Thyroid gland (tissue), 4 donors: ENCODE measurements around the gene HECW1. TPM values are rescaled to one million over a fixed set of nuclear protein-coding genes. Genes with fewer than 3 reads are reported as not detected.

ENCODE experiments used
- DNase-seq, 2 donors: peaks; one replicate each; pipeline ENCODE4 v3.0.0-alpha.2; 2019
- H3K27ac ChIP-seq, 3 donors: fragments of 200-600 bp; sonication (generic); 1 replicate in 2 of 3; 2 replicates in 1 of 3; pipeline ENCODE4 v1.5.1; 2016 to 2019; ENCODE audit warnings: mild to moderate bottlenecking in 1 of 3, moderate library complexity in 1 of 3
- H3K27me3 ChIP-seq: fragments of 200-600 bp; sonication (generic); one replicate; pipeline ENCODE4 v1.5.1; 2019
- H3K36me3 ChIP-seq, 2 donors: fragments of 200-600 bp; sonication (generic); one replicate each; pipeline ENCODE4 v1.5.1; 2016 to 2019
- H3K4me1 ChIP-seq, 2 donors: fragments of 200-600 bp; sonication (generic); one replicate each; pipeline ENCODE4 v1.5.1; 2017 to 2019
- H3K4me3 ChIP-seq, 3 donors: fragments of 200-600 bp; sonication (generic); replicated peaks in 1 of 3; 1 replicate in 2 of 3; 2 replicates in 1 of 3; pipeline ENCODE4 v1.5.1; 2016; ENCODE audit warnings: mild to moderate bottlenecking in 1 of 3
- H3K9me3 ChIP-seq: fragments of 200-600 bp; sonication (generic); one replicate; pipeline ENCODE4 v1.5.1; 2017
- POLR2A ChIP-seq, 2 donors: fragments of 450-650 bp; IDR thresholded peaks; one replicate each; pipeline ENCODE4 v1.6.1; 2017; ENCODE audit warnings: antibody characterized with exemption in 2 of 2, mild to moderate bottlenecking in 2 of 2, moderate library complexity in 1 of 2
- WGBS, 2 donors: methylation state at CpG; one replicate each; pipeline ENCODE4 v1.1.5; 2017; 5-methylcytosine and 5-hydroxymethylcytosine counted together
- intact Hi-C: fragments of 100-400 bp; cut with DNase I; formaldehyde crosslinking; loops from one replicate; pipeline ENCODE4 v1.15.1; 2023
- total RNA-seq, 4 donors: library from RNA; depleted of rRNA; stranded (reverse); fragments of >200 nt; gene quantifications; one replicate each; pipeline ENCODE4 v1.2.3, GENCODE V29; 2016
- TF ChIP-seq, protein P1 (sequence below), 6 experiments: fragments of 200-600 bp in 3 of 6; fragments of 450-650 bp in 3 of 6; sonication (generic) in 3 of 6; IDR thresholded peaks; one replicate each; pipeline ENCODE4 v1.5.1; 2016 to 2019; ENCODE audit warnings: antibody characterized with exemption in 6 of 6, mild to moderate bottlenecking in 2 of 6, inconsistent platforms in 1 of 6, moderate library complexity in 1 of 6

HECW1 gene
- total RNA-seq, 4 donors from 2014 or later = 0.67 to 4.7 (median 2.3) TPM

DNA sequence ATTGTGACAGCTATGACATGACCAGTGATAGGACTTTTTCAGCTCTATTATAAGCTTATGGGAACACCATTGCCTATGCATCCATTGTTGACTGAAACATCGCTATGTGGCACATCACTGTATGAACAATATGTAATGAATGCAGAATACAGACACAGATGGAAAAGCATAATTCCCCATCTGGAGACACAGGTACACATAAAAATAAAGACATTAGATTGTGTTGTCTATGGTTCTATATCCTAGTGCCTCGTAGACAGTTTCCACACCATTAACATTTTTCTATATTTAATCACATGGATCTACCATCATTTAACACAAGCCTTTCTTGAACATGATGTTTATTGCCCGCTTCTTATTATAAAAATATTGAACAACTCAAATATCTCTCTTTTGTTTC, 374.2 kb downstream of the HECW1 start:
- no peaks in the 10 kb centered on the region for H3K36me3 ChIP-seq
- no peak for DNase-seq
- H3K4me1 ChIP-seq = peaks cover 5 to 13% of the 10 kb centered on the region in 2 donors
- TF ChIP-seq, protein P1, sequence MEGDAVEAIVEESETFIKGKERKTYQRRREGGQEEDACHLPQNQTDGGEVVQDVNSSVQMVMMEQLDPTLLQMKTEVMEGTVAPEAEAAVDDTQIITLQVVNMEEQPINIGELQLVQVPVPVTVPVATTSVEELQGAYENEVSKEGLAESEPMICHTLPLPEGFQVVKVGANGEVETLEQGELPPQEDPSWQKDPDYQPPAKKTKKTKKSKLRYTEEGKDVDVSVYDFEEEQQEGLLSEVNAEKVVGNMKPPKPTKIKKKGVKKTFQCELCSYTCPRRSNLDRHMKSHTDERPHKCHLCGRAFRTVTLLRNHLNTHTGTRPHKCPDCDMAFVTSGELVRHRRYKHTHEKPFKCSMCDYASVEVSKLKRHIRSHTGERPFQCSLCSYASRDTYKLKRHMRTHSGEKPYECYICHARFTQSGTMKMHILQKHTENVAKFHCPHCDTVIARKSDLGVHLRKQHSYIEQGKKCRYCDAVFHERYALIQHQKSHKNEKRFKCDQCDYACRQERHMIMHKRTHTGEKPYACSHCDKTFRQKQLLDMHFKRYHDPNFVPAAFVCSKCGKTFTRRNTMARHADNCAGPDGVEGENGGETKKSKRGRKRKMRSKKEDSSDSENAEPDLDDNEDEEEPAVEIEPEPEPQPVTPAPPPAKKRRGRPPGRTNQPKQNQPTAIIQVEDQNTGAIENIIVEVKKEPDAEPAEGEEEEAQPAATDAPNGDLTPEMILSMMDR (IDR thresholded peaks at IDR 0.05) = no peak
- TF ChIP-seq POLR2A (IDR thresholded peaks at IDR 0.05) = no peak
- intact Hi-C loops = no loop called here
- H3K27me3 ChIP-seq = no peaks in the 10 kb centered on the region
- H3K27ac ChIP-seq = no peak overlapping the region
- H3K9me3 ChIP-seq = no peaks in the 10 kb centered on the region
- no peak overlapping the region for H3K4me3 ChIP-seq
- 91 to 93% methylated on average over 3 of the region's 3 CpGs for WGBS, 2 donors

DNA sequence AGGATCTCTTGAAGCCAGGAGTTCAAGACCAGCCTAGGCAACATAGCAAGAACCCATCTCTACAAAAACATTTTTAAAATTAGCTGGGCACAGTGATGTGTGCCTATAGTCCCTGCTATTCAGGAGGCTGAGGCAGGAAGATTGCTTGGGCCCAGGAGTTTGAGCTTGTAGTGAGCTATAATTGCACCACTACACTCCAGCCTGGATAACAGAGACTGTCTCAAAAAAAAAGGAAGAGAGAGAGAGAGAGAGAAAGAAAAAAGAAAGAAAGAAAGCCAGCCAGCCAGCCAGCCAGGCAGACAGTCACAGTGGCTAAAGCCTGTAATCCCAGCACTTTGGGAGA, 375.3 kb downstream of the HECW1 start:
- Histone ChIP-seq H3K4me1 (peaks cover 0 to 4% of the 10 kb centered on the region in 2 donors), H3K36me3 (no peaks in the 10 kb centered on the region), H3K9me3 (no peaks in the 10 kb centered on the region), H3K27me3 (no peaks in the 10 kb centered on the region), H3K4me3 (no peak overlapping the region), H3K27ac (no peak overlapping the region)
- intact Hi-C loops = no loop called here
- TF ChIP-seq, protein P1 (IDR thresholded peaks at IDR 0.05) = no peak
- TF ChIP-seq POLR2A (IDR thresholded peaks at IDR 0.05) = no peak
- DNase-seq = no peak

DNA sequence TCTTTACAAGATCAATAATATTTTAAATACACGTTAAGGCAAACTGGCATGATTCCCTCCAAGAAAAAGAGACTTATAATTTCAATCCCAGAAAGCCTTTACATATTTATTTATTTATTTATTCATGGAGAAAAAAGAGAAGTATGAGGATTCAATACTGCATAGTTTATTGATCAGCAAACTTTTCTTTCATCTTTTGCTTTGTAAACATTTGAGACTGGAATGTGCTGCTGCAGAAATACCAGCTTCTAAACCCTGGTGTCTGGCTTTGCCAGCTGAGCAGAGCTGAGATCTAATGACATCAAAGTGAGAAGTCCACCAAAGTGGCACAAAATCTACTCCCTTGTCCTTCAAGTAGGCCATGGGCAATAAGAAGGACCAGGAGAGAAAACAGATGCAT, 376.8 kb downstream of the HECW1 start:
- Histone ChIP-seq H3K27ac (no peak overlapping the region), H3K4me1 (no peaks in the 10 kb centered on the region), H3K27me3 (no peaks in the 10 kb centered on the region), H3K36me3 (no peaks in the 10 kb centered on the region), H3K4me3 (no peak overlapping the region), H3K9me3 (no peaks in the 10 kb centered on the region)
- 55 to 57% methylated on average over 1 of the region's 1 CpG for whole genome bisulfite sequencing, 2 donors
- no peak for DNase-seq
- intact Hi-C loops = no loop called here
- TF ChIP-seq, protein P1 (IDR thresholded peaks at IDR 0.05) = no peak

DNA sequence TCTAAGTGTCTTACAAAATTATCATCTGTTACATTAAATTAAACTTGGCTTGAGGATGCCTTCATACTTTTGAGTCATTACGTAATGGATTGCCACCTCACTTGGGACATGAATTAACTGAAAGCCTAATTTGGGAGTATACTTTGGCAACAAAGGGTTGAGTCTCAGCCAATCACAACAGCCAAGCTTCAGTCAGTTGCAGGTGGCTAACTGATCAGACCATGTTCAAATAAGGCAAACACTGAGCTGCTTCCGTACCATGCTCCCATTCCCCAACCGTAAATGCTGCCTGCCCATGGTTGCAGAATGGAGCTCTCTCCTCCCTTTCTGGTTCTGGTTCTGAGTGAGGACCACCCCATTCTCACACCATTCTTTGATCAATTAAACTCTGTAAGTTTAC, 377.6 kb downstream of the HECW1 start:
- 91 to 92% methylated on average over 3 of the region's 3 CpGs for WGBS, 2 donors
- no peak for DNase-seq
- Histone ChIP-seq H3K27ac (no peak overlapping the region), H3K27me3 (no peaks in the 10 kb centered on the region), H3K4me1 (no peaks in the 10 kb centered on the region), H3K36me3 (no peaks in the 10 kb centered on the region), H3K9me3 (no peaks in the 10 kb centered on the region), H3K4me3 (no peak overlapping the region)
- intact Hi-C loops = no loop called here
- TF ChIP-seq POLR2A (IDR thresholded peaks at IDR 0.05) = no peak
- TF ChIP-seq, protein P1 (IDR thresholded peaks at IDR 0.05) = no peak

DNA sequence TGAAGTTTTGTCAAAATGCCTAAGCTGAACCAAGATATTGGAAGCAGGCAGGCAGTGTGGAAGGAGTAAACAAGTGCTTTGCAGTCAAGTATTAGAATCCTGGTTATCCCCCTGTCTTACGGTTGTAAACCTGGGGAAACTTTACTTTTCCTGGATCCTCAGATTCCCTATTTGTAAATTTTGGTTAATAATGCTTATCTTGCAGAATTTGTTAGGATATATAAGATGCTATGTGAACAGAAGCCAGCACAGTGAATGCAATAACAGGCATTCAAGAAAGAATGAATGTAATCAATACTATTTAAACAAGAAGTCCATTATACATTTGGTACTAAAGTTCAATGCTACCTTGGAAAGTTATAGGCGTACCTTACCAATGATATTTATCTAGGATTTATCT, 378.7 kb downstream of the HECW1 start:
- no peak overlapping the region for H3K4me3 ChIP-seq
- no peak overlapping the region for H3K27ac ChIP-seq
- intact Hi-C loops = no loop called here
- H3K36me3 ChIP-seq = no peaks in the 10 kb centered on the region
- H3K4me1 ChIP-seq = no peaks in the 10 kb centered on the region
- WGBS, 2 donors = 93 to 96% methylated on average over 2 of the region's 2 CpGs
- TF ChIP-seq POLR2A (IDR thresholded peaks at IDR 0.05) = no peak
- TF ChIP-seq, protein P1 (IDR thresholded peaks at IDR 0.05) = no peak
- DNase-seq = no peak
- H3K9me3 ChIP-seq = no peaks in the 10 kb centered on the region
- no peaks in the 10 kb centered on the region for H3K27me3 ChIP-seq
